ENCODE results near the gene JAZF1.

JAZF1 gene

GRCh38 chr7:27999829-28000228 is 180.8 kb downstream of the JAZF1 start:
- peak; percentile 17 for DNase-seq

DNA sequence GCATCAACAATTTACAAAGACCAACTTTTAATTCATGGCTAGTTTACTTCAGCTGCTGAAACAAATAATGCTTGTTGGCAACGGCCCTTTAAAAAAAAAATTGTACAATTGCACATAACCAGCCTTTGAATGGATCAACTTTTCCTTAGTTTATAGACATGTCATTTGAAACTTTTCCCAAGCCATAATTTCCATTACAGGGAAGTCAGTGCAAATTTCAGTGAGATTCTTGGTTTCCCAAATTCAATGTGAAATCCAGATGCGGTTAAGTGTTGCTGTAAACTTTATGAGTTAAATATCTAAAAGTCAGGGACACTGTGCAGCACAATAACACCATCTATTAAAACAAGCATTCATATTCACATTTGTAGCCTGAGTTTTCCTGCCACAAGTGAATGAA is 182.2 kb downstream of the JAZF1 start:
- DNase-seq: no peak

GRCh38 chr7:27997188-27997707 is 183.3 kb downstream of the JAZF1 start:
- DNase-seq: peak; percentile 41

GRCh38 chr7:27996141-27996540 is 184.5 kb downstream of the JAZF1 start:
- no peak for DNase-seq

GRCh38 chr7:27995228-27995627 is 185.4 kb downstream of the JAZF1 start:
- DNase-seq: no peak

DNA sequence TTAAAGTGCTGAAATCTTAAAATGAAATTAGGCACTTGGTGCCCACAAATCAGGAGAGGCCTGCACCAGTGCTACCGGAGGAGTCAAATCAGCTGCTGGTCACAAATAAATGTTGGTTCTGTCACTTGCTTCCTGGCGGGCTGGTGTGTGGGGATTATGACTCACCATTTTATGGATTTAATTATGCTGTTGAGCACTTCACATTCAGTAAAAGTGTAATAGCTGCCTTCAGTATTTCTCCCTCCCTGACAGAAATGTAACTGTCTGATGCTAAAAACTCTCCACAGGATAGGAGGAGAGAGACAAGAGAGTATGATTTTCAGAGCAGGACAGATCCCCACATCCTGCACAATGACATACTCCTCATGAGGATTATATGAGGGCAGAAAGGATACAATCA is 186.0 kb downstream of the JAZF1 start:
- DNase-seq: peak; percentile 35

- DNase-seq: no peak
Measured at GRCh38 chr7:27992755-27993493, 187.7 kb downstream of the JAZF1 start.

- no peak for DNase-seq
Measured at GRCh38 chr7:27992097-27992496, 188.5 kb downstream of the JAZF1 start.

GRCh38 chr7:27991006-27991528 is 189.5 kb downstream of the JAZF1 start:
- no peak for DNase-seq

DNA sequence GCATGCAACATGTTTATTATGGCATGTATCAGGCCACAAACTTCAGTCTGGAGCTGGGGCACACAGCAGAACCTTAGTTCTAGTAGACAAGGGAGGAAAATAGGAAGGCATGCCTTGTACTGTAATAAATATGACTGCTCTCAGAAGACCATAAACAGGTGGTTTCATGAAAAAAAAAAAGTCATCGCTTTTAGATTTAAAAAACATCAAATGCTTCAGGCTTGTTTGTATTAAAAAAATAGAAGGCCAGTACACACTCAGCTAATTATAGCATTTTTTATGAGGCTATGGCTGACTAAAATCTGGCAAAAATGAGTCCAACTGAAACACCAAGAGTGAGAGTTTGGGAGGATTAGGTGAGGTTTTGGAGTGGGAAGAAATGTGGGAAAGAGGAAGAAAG is 204.1 kb downstream of the JAZF1 start:
- DNase-seq: no peak

DNA sequence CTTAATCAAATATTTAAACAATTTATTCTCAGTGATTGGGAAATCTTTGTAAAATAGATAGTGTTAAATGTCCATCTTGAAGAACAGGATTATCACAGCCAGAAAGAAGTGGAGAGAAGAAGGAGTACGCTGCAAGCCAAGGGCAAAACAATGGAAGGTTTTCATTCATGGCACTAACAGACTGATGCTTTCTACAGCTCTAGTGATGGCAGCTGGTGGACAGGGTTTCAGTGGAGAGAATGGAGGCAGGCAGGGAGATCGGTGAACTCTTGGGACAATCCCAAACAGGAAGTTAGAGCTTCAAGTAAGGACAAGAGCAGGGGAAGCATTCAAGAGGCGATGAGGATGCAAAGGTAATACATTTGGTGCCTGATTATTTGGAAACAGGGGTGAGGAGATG is 207.0 kb downstream of the JAZF1 start:
- no peak for DNase-seq

- DNase-seq: no peak
Measured at GRCh38 chr7:27972276-27972675, 208.3 kb downstream of the JAZF1 start.

- no peak for DNase-seq
Measured at GRCh38 chr7:27971171-27971812, 209.3 kb downstream of the JAZF1 start.

GRCh38 chr7:27970350-27970749 is 210.2 kb downstream of the JAZF1 start:
- DNase-seq: no peak

DNA sequence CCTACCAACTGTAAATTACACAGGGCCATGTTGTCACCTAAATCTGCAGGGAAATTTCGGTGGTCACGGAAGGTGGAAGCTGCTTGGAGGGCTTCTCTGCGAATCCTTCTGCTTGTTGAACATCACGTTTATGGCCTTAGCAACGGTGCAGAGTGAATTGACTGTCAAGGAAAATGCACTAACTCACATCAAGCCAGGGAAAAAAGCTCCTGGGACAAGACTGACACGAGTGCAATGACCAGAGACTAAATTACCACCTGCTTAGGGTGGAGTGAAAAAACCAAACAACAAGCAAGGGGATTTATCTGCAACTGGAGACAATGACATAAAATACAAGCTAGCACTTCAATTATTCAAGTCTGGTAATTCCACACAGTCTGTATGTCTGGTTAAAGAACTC is 211.2 kb downstream of the JAZF1 start:
- DNase-seq: no peak

DNA sequence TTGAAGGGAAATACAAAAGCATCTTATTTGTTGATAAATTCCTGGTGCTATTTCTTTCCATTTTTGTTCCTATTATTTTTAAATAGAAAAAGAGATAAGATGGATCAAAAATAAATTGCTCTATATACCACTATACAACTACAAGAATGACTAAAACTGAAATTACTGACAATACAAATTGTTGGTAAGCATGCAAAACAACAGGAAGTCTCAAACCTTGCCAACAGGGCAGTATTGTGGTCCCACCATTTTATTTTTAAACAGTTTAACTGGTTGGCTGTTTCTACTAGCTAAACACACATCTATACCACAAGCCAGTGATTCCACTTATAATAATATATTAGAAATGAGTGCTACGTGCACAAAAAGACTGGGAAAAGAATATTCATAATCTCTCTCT is 213.0 kb downstream of the JAZF1 start:
- no peak for DNase-seq

DNA sequence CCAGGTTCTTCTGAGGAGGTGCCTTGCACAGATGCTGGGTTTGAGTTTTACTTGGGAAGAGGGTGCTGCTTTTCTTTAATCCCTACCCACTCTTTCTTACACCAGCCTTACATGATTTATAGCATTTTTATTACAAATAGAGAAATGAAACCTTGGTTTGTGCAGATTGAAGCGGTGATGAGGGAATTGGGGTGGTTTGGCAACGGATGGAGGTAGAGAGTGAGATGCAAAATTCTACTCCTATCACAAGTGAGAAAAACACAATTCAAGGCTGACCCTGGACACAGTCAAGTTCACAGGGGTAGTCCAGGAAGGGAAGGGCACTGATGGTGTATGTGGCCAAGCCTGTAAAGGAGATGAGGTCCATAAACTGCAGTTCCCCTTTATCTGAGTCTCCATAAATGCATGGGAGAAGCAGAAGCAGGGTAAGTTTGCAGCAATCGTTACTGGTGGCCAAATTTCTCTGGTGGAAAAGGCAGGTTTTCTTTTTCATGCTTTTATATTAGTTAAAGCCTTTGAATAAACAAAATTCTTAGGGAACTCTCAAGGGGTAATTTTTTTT is 214.3 kb downstream of the JAZF1 start:
- no peak for DNase-seq

DNA sequence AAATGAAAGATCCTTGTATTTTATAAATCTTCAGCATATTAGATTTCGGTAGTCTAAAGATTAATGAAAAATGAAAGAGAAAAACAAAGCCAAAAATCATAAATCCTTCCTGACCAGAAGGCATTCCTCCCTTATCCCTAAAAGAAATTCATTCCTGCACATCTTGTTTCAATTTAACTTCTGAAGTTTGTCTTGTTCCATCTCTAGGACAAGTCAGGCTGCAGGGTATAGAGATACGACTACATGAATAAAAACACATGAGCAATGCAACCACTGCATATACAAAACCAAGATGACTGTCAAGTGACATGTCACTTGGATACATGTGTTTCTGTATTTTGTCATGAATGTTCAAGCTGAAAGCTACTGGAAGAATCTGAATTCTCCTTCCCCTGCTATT is 214.9 kb downstream of the JAZF1 start:
- DNase-seq: no peak

GRCh38 chr7:27964820-27965219 is 215.8 kb downstream of the JAZF1 start:
- no peak for DNase-seq

DNA sequence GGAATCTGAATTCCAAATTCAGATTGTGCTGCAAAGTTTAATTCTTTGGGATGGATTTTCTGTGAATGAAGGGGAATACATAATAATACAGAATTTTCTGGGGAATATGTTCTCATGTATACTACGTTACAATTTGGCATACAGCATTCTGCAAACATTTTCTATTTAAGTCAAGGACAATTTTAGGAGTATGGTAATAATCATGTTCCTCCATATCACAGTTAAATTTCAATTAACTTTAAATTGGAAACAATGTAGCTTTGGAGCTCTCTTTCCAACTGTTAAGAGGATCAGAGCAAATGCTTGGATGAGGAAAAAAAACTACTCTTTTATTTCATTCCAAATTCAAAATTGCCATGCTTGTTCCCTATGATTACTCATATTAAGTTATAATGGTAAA is 217.5 kb downstream of the JAZF1 start:
- DNase-seq: no peak

DNA sequence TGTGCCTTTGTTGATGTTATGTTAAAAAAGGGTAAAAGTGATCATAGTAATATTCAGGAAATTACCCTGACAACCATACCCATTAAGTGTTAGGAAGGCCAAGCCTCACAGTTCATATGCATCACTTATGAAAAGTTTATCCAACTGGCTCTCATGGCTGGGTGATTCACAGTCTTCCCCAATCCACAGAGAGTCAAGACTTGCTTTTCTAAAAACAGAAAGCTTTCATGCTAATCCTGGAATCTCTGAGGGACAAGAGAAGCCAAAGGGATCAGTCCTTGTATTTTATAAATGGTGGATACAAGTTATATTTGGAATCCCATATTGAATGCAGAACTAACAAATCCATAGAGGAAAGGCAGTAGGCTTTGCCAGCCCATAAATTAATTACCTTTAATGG is 218.3 kb downstream of the JAZF1 start:
- DNase-seq: no peak

GRCh38 chr7:27961255-27961654 is 219.3 kb downstream of the JAZF1 start:
- DNase-seq: no peak

DNA sequence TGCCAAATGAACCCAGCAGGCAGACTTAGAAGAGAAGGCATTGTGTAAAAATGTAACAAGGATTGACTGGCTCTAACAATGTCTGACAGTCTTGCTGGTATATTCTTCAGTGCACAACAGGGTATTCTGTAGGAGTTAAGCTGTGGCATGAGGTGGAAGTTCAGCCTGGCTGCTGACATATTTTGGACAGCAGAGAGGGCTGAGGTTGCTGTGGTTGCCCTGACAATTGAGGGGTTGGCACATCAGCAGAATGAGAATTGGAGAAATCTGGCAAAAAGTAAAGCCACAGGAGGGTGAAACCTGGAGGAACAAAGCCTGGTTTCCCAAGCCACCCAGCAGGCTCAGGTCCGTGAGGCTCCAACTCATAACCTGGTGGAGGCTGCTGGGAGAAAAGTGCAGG is 220.2 kb downstream of the JAZF1 start:
- no peak for DNase-seq

GRCh38 chr7:27958933-27959548 is 221.6 kb downstream of the JAZF1 start:
- DNase-seq: no peak

Data from DMS79 treated with DMSO at 0.1 percent for 48 hours (cell line).